NCI-H1417 treated with DMSO at 0.1 percent for 48 hours (cell line): ENCODE results near the gene SPINK9.

Source experiments
- DNase-seq: peaks from one replicate; lab custom pipeline; 2025; lab: John Stamatoyannopoulos, UW

SPINK9 gene

DNA sequence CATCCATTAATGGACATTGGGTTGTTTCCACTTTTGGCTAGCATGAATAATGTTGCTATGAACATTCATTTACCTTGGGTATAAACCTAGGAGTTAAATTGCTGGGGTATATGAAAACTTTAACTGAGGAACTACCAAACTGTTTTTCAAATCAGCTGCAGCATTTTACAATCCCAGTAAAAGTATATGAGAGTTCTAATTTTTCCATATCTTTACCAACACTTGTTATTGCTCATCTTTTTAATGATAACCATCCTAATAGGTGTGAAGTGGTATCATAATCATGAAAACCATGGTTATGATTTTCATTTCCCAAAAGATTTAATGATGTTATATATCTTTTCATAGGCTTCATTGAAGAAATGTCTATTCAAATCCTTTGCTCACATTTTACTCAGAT is 32.9 kb downstream of the SPINK9 start:
- no peak for DNase-seq

GRCh38 chr5:148372166-148372725 is 36.9 kb downstream of the SPINK9 start:
- DNase-seq: no peak

DNA sequence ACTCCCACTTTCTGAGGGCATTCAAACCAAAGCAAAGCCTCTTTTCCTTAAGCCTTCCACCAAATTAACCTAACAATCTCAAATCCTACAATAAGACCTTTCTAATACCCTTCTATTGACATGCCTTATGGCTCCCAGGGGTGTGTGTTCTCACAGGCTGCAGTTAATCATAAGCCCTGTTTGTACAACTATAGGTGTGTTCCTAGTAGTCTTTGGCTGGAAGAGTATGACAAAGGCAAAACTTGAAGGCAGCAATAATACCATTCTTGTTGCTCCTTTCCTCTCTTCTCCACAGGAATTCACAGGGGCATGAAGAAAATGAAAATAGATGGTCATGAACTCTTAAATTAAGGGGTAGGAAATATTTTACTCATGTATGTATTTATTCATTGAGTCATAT is 37.5 kb downstream of the SPINK9 start:
- no peak for DNase-seq

DNA sequence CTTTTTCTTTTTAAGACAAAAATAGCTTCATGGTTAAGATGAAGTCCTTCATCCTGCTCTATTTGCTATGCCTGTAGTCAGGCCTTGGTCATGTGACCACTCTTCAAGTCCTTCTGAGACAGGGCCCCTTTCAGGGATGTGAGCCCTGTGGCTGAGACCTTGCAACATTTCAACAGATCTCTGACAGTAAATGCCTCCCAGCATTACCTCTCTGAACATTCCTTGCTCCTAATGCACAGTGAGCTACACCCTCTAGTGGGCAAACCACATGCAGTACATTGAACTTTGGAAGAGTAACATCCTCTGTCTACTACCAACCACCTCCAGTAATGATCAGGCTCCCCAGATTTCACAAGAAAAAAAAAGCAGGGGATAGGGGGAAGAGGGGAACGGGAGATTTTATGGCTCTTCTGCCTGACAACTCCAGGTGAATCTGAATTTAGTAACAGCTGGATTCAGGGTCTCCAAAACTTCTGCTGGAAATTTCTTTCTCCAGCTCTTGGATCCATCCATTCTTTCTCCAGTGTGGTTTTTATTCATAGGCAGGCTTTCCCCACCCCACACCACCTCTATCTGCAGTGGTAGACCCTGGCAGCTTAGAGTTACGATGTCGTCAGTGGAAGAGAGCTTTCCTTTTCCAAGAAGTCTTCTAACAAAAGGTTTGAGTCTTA is 39.5 kb downstream of the SPINK9 start:
- no peak for DNase-seq

DNA sequence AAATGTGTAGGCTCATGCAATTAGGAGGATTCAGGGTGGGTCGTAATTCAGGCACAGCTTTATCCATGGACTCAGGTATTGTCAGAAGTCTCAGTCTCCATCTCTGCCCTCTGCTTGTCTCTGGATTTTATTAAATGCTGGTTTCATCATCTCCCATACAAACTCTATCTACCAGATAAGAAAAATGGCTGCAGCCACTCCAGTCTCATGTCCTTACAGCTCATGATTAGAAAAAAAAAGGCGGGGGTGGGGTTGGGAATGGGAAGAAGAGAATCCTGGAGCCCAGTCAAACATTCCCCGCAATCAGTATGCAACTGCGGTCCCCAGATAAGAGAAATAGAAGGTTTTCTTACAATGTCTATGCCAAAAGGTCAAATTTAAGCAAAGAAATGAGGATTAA is 40.8 kb downstream of the SPINK9 start:
- DNase-seq: no peak

GRCh38 chr5:148378670-148379069 is 43.3 kb downstream of the SPINK9 start:
- DNase-seq: no peak

DNA sequence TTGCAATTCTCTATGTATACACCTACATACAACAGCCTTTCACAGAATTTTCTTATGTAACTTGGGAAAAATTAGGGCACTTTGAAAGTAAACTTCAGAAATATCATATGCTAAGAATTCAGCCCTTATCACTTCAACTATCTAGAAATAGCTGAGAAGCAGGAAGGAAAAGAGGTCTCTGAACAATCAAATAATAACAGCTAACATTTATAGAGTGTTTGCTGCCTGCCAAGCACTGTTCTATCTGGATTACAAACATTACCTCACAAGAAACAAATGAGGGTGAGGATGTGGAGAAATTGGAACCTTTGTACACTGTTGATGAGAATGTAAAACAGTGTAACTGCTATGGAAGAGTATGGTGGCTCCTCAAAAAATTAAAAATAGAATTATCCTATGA is 44.0 kb downstream of the SPINK9 start:
- DNase-seq: no peak

- no peak for DNase-seq
These were observed 46.5 kb downstream of the SPINK9 start for GRCh38 chr5:148381906-148382305.

- no peak for DNase-seq
These were observed 47.6 kb downstream of the SPINK9 start for GRCh38 chr5:148382961-148383360.

- DNase-seq: peak; percentile 68
These were observed 48.4 kb downstream of the SPINK9 start, which contains the start of gene FBXO38 for GRCh38 chr5:148383564-148384379. Gene FBXO38 (plus strand): TSS chr5:148383958. CDS start chr5:148394777, 10,819 bp downstream.

GRCh38 chr5:148384380-148384737 is 49.0 kb downstream of the SPINK9 start:
- DNase-seq: no peak

DNA sequence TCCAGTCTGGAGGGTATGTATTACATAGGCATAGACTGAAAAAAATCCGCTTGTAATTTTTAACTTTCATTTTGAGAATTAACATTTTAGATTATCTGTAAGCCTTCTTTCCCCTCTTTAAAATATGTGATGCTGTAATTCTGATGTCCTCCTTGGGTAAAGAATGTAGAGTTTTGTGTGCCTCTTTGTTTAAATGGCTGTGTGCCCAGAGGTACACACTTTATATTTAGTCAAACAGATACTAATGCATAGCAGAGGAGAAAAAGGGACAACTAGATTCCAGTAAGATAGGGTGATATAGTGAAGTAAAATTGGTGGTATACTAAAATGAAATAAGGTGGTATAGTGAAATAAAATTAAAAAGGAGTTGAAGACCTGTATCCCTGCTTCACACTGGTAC is 49.7 kb downstream of the SPINK9 start:
- DNase-seq: no peak

- DNase-seq: no peak
These were observed 50.7 kb downstream of the SPINK9 start for GRCh38 chr5:148386041-148386440.

- no peak for DNase-seq
These were observed 52.0 kb downstream of the SPINK9 start for GRCh38 chr5:148387325-148387724.

DNA sequence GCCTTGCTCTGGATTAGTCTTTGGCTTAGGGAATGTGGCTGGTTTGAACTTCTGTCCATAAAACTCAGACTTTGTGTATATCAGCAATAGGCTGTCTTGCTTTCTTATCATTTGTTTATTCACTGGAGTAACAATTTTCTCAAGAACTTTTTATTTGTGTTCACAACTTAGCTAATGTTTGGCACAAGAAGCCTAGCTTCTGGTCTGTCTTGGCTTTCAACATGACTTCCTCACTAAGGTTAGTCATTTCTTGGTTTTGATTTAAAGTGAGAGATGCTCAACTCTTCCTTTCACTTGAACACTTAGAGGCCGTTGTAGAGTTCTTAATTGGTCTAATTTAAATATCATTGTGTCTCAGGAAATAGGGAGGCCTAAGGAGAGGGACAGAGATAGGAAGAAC is 53.3 kb downstream of the SPINK9 start:
- no peak for DNase-seq
